KMS-11 (cell line): ENCODE measurements around the gene SLC8A3.

Experiments
- H2AFZ ChIP-seq: fragments of 200-600 bp; sonication (generic); 2 replicates; pipeline ENCODE4 v1.6.1; 2016; ENCODE audit warnings: antibody characterized with exemption, mixed run types, low read depth
- H3K27ac ChIP-seq: fragments of 200-600 bp; sonication (generic); 2 replicates; pipeline ENCODE4 v1.6.1; 2016; ENCODE audit warnings: mild to moderate bottlenecking, mixed run types
- H3K27me3 ChIP-seq: fragments of 200-600 bp; sonication (generic); 2 replicates; pipeline ENCODE4 v1.6.1; 2017; ENCODE audit warnings: mild to moderate bottlenecking, low read depth, mixed run types, moderate library complexity; ENCODE audit not compliant: insufficient read depth
- H3K36me3 ChIP-seq: fragments of 200-600 bp; sonication (generic); 2 replicates; pipeline ENCODE4 v1.6.1; 2017; ENCODE audit warnings: mild to moderate bottlenecking, mixed run types; ENCODE audit not compliant: insufficient read depth
- H3K4me1 ChIP-seq: fragments of 200-600 bp; sonication (generic); 2 replicates; pipeline ENCODE4 v1.6.1; 2016; ENCODE audit warnings: mild to moderate bottlenecking, low read depth, mixed run types; ENCODE audit not compliant: poor library complexity, severe bottlenecking
- H3K4me2 ChIP-seq: fragments of 200-600 bp; sonication (generic); 2 replicates; pipeline ENCODE4 v1.7.0; 2016; ENCODE audit warnings: mild to moderate bottlenecking, mixed run types
- H3K4me3 ChIP-seq: fragments of 200-600 bp; sonication (generic); IDR thresholded peaks from 2 replicates; pipeline ENCODE4 v1.6.1; 2017; ENCODE audit warnings: low read depth, low read length, mixed read lengths; ENCODE audit not compliant: insufficient read depth
- H3K79me2 ChIP-seq: fragments of 200-600 bp; sonication (generic); 2 replicates; pipeline ENCODE4 v1.6.1; 2016; ENCODE audit warnings: low read depth, mixed run types; ENCODE audit not compliant: insufficient read depth
- H3K9ac ChIP-seq: fragments of 200-600 bp; sonication (generic); 2 replicates; pipeline ENCODE4 v1.6.1; 2016; ENCODE audit warnings: mild to moderate bottlenecking, mixed run types
- H4K20me1 ChIP-seq: fragments of 200-600 bp; sonication (generic); 2 replicates; pipeline ENCODE4 v1.6.1; 2016; ENCODE audit warnings: mild to moderate bottlenecking, mixed run types; ENCODE audit not compliant: insufficient read depth
- TF ChIP-seq, protein P1 (sequence below): fragments of 200-600 bp; sonication (generic); conservative IDR thresholded peaks from 2 replicates; pipeline ENCODE4 v1.6.1; 2017; ENCODE audit warnings: low read depth, mild to moderate bottlenecking, antibody characterized with exemption, low read length, moderate library complexity, mixed read lengths

The SLC8A3 gene

DNA sequence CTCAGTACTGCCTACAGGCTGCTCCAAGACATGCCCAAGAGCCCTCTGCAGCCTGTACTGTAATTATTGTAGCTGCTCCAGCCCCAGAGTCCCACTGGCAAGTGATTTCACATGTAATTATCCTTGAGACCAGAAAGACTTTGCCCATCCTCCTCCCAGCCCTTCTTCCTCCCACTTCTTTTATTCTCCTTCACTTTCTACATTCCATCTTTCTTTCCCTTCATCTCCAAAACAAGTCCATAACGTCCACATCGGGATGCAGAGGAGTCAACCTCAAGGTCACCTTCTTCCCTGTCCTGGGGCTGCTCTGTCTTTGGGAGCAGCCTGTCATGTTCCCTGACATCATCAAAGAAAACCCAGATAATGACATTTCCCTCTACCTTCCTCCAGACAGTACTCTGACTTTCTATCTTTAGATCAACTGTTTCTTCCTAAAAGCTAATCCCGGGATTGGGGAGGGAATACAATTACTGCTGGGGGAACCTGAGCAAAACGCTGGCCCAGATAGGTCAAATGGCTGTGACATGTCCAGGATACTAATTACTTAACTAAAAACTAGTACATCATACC lies 39.1 kb downstream of the SLC8A3 start:
- no peaks in the 10 kb centered on the region for H3K36me3 ChIP-seq
- H3K79me2 ChIP-seq: no peaks in the 10 kb centered on the region
- no peak overlapping the region for H3K27ac ChIP-seq
- no peak overlapping the region for H2AFZ ChIP-seq
- H3K4me2 ChIP-seq: no peak overlapping the region
- TF ChIP-seq, protein P1, sequence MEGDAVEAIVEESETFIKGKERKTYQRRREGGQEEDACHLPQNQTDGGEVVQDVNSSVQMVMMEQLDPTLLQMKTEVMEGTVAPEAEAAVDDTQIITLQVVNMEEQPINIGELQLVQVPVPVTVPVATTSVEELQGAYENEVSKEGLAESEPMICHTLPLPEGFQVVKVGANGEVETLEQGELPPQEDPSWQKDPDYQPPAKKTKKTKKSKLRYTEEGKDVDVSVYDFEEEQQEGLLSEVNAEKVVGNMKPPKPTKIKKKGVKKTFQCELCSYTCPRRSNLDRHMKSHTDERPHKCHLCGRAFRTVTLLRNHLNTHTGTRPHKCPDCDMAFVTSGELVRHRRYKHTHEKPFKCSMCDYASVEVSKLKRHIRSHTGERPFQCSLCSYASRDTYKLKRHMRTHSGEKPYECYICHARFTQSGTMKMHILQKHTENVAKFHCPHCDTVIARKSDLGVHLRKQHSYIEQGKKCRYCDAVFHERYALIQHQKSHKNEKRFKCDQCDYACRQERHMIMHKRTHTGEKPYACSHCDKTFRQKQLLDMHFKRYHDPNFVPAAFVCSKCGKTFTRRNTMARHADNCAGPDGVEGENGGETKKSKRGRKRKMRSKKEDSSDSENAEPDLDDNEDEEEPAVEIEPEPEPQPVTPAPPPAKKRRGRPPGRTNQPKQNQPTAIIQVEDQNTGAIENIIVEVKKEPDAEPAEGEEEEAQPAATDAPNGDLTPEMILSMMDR: no peak
- no peaks in the 10 kb centered on the region for H4K20me1 ChIP-seq
- H3K9ac ChIP-seq: no peak overlapping the region
- H3K27me3 ChIP-seq: no peaks in the 10 kb centered on the region
- H3K4me1 ChIP-seq: no peaks in the 10 kb centered on the region
- no peak overlapping the region for H3K4me3 ChIP-seq

DNA sequence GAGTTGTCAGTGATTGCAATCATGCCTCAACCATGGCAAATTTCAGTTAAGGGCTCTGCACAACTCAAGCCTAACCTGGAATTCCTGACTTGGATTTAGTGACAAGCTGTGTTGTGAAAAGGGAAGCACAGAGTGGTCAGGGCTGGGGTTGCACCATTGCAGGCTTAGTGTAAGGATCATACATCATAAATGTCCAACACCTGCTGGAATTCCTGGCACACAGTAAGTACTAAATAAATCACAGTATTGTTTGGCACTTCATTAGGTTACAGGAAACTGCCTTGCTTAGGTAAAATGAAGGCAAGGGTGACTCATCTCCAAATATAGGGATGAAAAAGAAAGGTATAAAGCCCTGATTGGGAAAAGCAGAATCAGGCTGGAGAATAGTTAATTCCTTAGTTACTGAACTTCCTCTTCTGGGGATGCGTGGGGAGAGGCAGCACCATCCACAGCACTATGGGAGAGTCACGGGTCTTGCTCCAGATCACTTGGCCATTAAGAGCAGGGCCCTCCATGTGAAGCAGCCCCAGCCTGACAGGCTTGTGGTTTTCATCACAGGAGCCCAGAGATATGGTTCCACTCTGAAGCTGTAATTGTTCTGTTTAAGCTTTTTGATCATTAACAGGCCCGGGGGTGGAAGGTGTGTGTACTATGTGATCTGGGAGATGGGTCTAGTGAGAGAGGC lies 39.7 kb downstream of the SLC8A3 start:
- Histone ChIP-seq H3K79me2 (no peaks in the 10 kb centered on the region), H3K4me3 (no peak overlapping the region), H3K4me2 (no peak overlapping the region), H3K27ac (no peak overlapping the region), H3K4me1 (no peaks in the 10 kb centered on the region), H3K27me3 (no peaks in the 10 kb centered on the region), H3K36me3 (no peaks in the 10 kb centered on the region), H4K20me1 (no peaks in the 10 kb centered on the region), H2AFZ (no peak overlapping the region), H3K9ac (no peak overlapping the region)
- TF ChIP-seq, protein P1: no peak

DNA sequence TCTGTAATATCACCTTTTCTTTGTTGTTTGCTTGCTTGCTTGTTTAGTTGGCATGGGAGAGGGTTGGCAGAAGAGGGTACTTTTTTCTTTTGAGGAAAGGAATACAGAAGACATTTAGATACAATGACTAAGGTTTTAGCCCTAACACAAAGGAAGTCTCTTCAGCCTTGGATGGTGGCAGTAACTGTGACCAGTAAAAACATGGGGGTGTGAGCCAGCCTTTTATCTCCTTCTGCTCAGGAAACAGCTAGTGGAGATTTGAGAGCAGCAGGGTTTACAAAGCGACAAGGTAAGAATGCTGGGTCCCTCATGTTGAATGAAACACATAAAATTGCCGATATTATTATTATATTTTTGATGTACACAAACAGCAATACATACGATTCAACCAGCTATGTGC lies 40.4 kb downstream of the SLC8A3 start:
- H3K4me3 ChIP-seq: no peak overlapping the region
- H3K4me2 ChIP-seq: no peak overlapping the region
- H3K79me2 ChIP-seq: no peaks in the 10 kb centered on the region
- H3K27ac ChIP-seq: no peak overlapping the region
- H3K27me3 ChIP-seq: no peaks in the 10 kb centered on the region
- H3K4me1 ChIP-seq: no peaks in the 10 kb centered on the region
- H2AFZ ChIP-seq: no peak overlapping the region
- no peaks in the 10 kb centered on the region for H4K20me1 ChIP-seq
- no peak overlapping the region for H3K9ac ChIP-seq
- TF ChIP-seq, protein P1: no peak
- H3K36me3 ChIP-seq: no peaks in the 10 kb centered on the region

DNA sequence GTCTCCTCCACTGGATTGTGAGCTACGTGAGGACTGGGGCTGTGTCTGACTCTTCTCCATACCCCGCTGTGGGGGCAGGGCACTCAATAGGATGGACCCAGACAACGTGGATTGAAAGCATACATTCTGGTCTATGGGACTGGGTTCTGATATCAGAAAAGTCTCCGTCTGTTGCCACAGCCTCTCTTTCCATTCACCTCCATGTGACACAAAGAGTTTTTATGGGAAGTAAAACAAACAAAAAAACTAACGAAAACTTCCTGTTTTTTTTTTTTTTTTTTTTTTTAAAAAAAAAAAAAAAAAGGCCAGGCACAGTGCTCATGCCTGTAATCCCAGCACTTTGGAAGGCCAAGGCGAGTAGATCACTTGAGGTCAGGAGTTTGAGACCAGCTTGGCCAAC lies 44.7 kb downstream of the SLC8A3 start:
- no peak overlapping the region for H3K4me3 ChIP-seq
- no peaks in the 10 kb centered on the region for H3K36me3 ChIP-seq
- no peaks in the 10 kb centered on the region for H3K4me1 ChIP-seq
- H3K27me3 ChIP-seq: no peaks in the 10 kb centered on the region
- no peak overlapping the region for H3K27ac ChIP-seq
- H3K9ac ChIP-seq: no peak overlapping the region
- no peak overlapping the region for H3K4me2 ChIP-seq
- H4K20me1 ChIP-seq: no peaks in the 10 kb centered on the region
- H3K79me2 ChIP-seq: no peaks in the 10 kb centered on the region
- TF ChIP-seq, protein P1: no peak
- H2AFZ ChIP-seq: no peak overlapping the region
